ENCODE data around the gene TENT5C.

The TENT5C gene

GRCh38 chr1:117573386-117574023, 32.3 kb upstream of the TENT5C start:
- no peak for DNase-seq

- DNase-seq, result peak; percentile 87
Observed at GRCh38 chr1:117574161-117574835, 31.6 kb upstream of the TENT5C start.

- no peak for DNase-seq
Observed at GRCh38 chr1:117575586-117576225, 30.1 kb upstream of the TENT5C start.

- no peak for DNase-seq
Observed at GRCh38 chr1:117576236-117576635, 29.6 kb upstream of the TENT5C start.

GRCh38 chr1:117577191-117577885, 28.5 kb upstream of the TENT5C start:
- no peak for DNase-seq

GRCh38 chr1:117578466-117578865, 27.4 kb upstream of the TENT5C start:
- no peak for DNase-seq

- no peak for DNase-seq
Observed at GRCh38 chr1:117579221-117579906, 26.5 kb upstream of the TENT5C start.

- DNase-seq, result no peak
Observed at GRCh38 chr1:117580436-117580835, 25.4 kb upstream of the TENT5C start.

- no peak for DNase-seq
Observed at GRCh38 chr1:117580882-117581281, 25.0 kb upstream of the TENT5C start.

- no peak for DNase-seq
Observed at GRCh38 chr1:117581391-117581943, 24.4 kb upstream of the TENT5C start.

GRCh38 chr1:117582451-117582850, 23.4 kb upstream of the TENT5C start:
- DNase-seq, result no peak

- DNase-seq, result no peak
Observed at GRCh38 chr1:117583247-117583646, 22.6 kb upstream of the TENT5C start.

- no peak for DNase-seq
Observed at GRCh38 chr1:117584181-117584580, 21.7 kb upstream of the TENT5C start.

GRCh38 chr1:117585086-117585485, 20.8 kb upstream of the TENT5C start:
- no peak for DNase-seq

- no peak for DNase-seq
Observed at GRCh38 chr1:117586337-117586736, 19.5 kb upstream of the TENT5C start.

GRCh38 chr1:117586747-117587498, 18.9 kb upstream of the TENT5C start:
- no peak for DNase-seq

- DNase-seq, result no peak
Observed at GRCh38 chr1:117587499-117588356, 18.1 kb upstream of the TENT5C start.

- no peak for DNase-seq
Observed at GRCh38 chr1:117589544-117589943, 16.3 kb upstream of the TENT5C start.

- peak; percentile 16 for DNase-seq
Observed at GRCh38 chr1:117590273-117590925, 15.4 kb upstream of the TENT5C start.

- DNase-seq, result no peak
Observed at GRCh38 chr1:117591252-117591651, 14.6 kb upstream of the TENT5C start.
